IMR-90 (cell line): ENCODE data around the gene SNED1. TPM values are rescaled to one million over a fixed set of nuclear protein-coding genes. Genes with fewer than 3 reads are reported as not detected.

ENCODE experiments used
- ATAC-seq: fragments of 200-7000 bp; cut with Tn5 transposase; 2 replicates; pipeline ENCODE4 v1.9.1; 2020; ENCODE audit warnings: low read depth, mild to moderate bottlenecking, moderate library complexity
- BruUV-seq: library from RNA; stranded (reverse); fragments of 400-500 nt; replicated peaks from 2 replicates; lab custom pipeline; 2021; lab: Mats Ljungman, UMichigan
- CTCF ChIA-PET: fragments of 300-600 bp; formaldehyde crosslinking; extraction: SDS; loops from one replicate; lab custom pipeline; 2021; ENCODE audit warnings: antibody characterized with exemption; lab: Yijun Ruan, JAX
- POLR2A ChIA-PET: fragments of 300-600 bp; sonication (Branson Sonifier 250); formaldehyde crosslinking; loops from one replicate; lab custom pipeline; 2022; ENCODE audit warnings: antibody characterized with exemption; ENCODE audit not compliant: unreplicated experiment; lab: Charles Lee
- DNase-seq: peaks from one replicate; pipeline ENCODE4 v3.0.0; 2013
- H2AFZ ChIP-seq: replicated peaks from 2 replicates; pipeline ENCODE3; 2013; ENCODE audit warnings: low read length, mild to moderate bottlenecking; ENCODE audit not compliant: poor library complexity
- H2AK5ac ChIP-seq: 2 replicates; pipeline ENCODE4 v1.6.1; 2013; ENCODE audit warnings: low read depth, low read length, inconsistent platforms
- H2AK9ac ChIP-seq: replicated peaks from 2 replicates; pipeline ENCODE3; 2013; ENCODE audit warnings: mild to moderate bottlenecking, low read depth, low read length, moderate library complexity; ENCODE audit not compliant: poor library complexity
- H2BK120ac ChIP-seq: 2 replicates; pipeline ENCODE4 v1.6.1; 2013; ENCODE audit warnings: low read depth, low read length, inconsistent platforms
- H2BK15ac ChIP-seq: 3 replicates; pipeline ENCODE4 v1.6.1; 2013; ENCODE audit warnings: low read depth, low read length, inconsistent platforms
- H2BK20ac ChIP-seq: 2 replicates; pipeline ENCODE4 v1.6.1; 2013; ENCODE audit warnings: low read depth, mild to moderate bottlenecking, inconsistent platforms, low read length, moderate library complexity
- H2BK5ac ChIP-seq: 2 replicates; pipeline ENCODE4 v1.6.1; 2013; ENCODE audit warnings: mild to moderate bottlenecking, low read depth, low read length, inconsistent platforms; ENCODE audit not compliant: poor library complexity, severe bottlenecking
- H3K14ac ChIP-seq: replicated peaks from 2 replicates; pipeline ENCODE4 v1.6.1; 2013; ENCODE audit warnings: low read depth, low read length, inconsistent platforms
- H3K18ac ChIP-seq: 2 replicates; pipeline ENCODE4 v1.6.1; 2013; ENCODE audit warnings: low read depth, low read length, control low read depth
- H3K23ac ChIP-seq: 2 replicates; pipeline ENCODE4 v1.6.1; 2013; ENCODE audit warnings: low read depth, low read length, inconsistent platforms
- H3K27ac ChIP-seq: 2 replicates; pipeline ENCODE4 v1.5.1; 2013; ENCODE audit warnings: mild to moderate bottlenecking, control low read depth, low read length; ENCODE audit not compliant: insufficient read depth
- H3K27me3 ChIP-seq: 2 replicates; pipeline ENCODE4 v1.6.1; 2013; ENCODE audit warnings: low read length; ENCODE audit not compliant: control insufficient read depth, insufficient read depth
- H3K36me3 ChIP-seq: 2 replicates; pipeline ENCODE4 v1.6.1; 2013; ENCODE audit warnings: low read length, mixed read lengths; ENCODE audit not compliant: control insufficient read depth, insufficient read depth
- H3K4ac ChIP-seq: 2 replicates; pipeline ENCODE4 v1.6.1; 2013; ENCODE audit warnings: low read depth, low read length, inconsistent platforms
- H3K4me1 ChIP-seq: 2 replicates; pipeline ENCODE4 v1.6.1; 2013; ENCODE audit warnings: low read length, mixed read lengths; ENCODE audit not compliant: control insufficient read depth, insufficient read depth
- H3K4me2 ChIP-seq: 2 replicates; pipeline ENCODE4 v1.6.1; 2013; ENCODE audit warnings: low read depth, mild to moderate bottlenecking, control low read depth, low read length, moderate library complexity
- H3K4me3 ChIP-seq: 2 replicates; pipeline ENCODE4 v1.5.1; 2013; ENCODE audit warnings: low read depth, mild to moderate bottlenecking, control low read depth, low read length, moderate library complexity; ENCODE audit not compliant: insufficient read depth
- H3K56ac ChIP-seq: 2 replicates; pipeline ENCODE4 v1.6.1; 2013; ENCODE audit warnings: low read length, inconsistent platforms; ENCODE audit not compliant: insufficient read depth; ENCODE audit errors: extremely low read depth
- H3K79me1 ChIP-seq, 2 experiments: 2 replicates each; pipeline ENCODE4 v1.6.1; 2013; ENCODE audit warnings: low read length in 2 of 2, inconsistent platforms in 1 of 2, low read depth in 1 of 2
- H3K9ac ChIP-seq: 2 replicates; pipeline ENCODE4 v1.6.1; 2013; ENCODE audit warnings: low read depth, low read length, control low read depth
- H3K9me1 ChIP-seq: 2 replicates; pipeline ENCODE4 v1.6.1; 2013; ENCODE audit warnings: low read length, inconsistent platforms; ENCODE audit not compliant: insufficient read depth
- H3K9me3 ChIP-seq: 2 replicates; pipeline ENCODE4 v1.6.1; 2013; ENCODE audit warnings: low read length; ENCODE audit not compliant: control insufficient read depth, insufficient read depth
- H4K20me1 ChIP-seq: 2 replicates; pipeline ENCODE4 v1.6.1; 2013; ENCODE audit warnings: low read length, inconsistent platforms; ENCODE audit not compliant: insufficient read depth
- H4K5ac ChIP-seq: 2 replicates; pipeline ENCODE4 v1.6.1; 2013; ENCODE audit warnings: mild to moderate bottlenecking, low read depth, low read length, control low read depth
- H4K8ac ChIP-seq, 2 experiments: 2 replicates each; pipeline ENCODE4 v1.6.1; 2013; ENCODE audit warnings: low read depth in 2 of 2, low read length in 2 of 2, control low read depth in 1 of 2, inconsistent platforms in 1 of 2
- H4K91ac ChIP-seq: 2 replicates; pipeline ENCODE4 v1.6.1; 2013; ENCODE audit warnings: low read depth, low read length, inconsistent platforms; ENCODE audit not compliant: insufficient read depth
- MAFK ChIP-seq: IDR thresholded peaks from 2 replicates; pipeline ENCODE4 v1.6.1; 2012; ENCODE audit warnings: low read depth, low read length, improper control_type of control experiment
- MAZ ChIP-seq: IDR thresholded peaks from 2 replicates; pipeline ENCODE4 v1.6.1; 2012; ENCODE audit warnings: low read depth, mild to moderate bottlenecking, low read length, improper control_type of control experiment, moderate library complexity, borderline replicate concordance
- RAD21 ChIP-seq: IDR thresholded peaks from 2 replicates; pipeline ENCODE4 v1.6.1; 2012; ENCODE audit warnings: low read length, improper control_type of control experiment
- WGBS, 2 experiments: methylation state at CpG; one replicate each; pipeline versions ENCODE4 v1.1.5 to v1.1.7; 2013; ENCODE audit warnings: missing lambda C conversion rate in 2 of 2; ENCODE audit not compliant: insufficient read length in 1 of 2; ENCODE audit errors: extremely low coverage in 2 of 2; 5-methylcytosine and 5-hydroxymethylcytosine counted together
- dilution Hi-C: fragments of 300-500 bp; cut with HindIII; formaldehyde crosslinking; loops from one replicate; pipeline ENCODE4 v1.14.3; 2018; ENCODE audit warnings: low sequenced_read_pairs; ENCODE audit not compliant: unreplicated experiment
- in situ Hi-C: fragments of 300-500 bp; cut with MboI; formaldehyde crosslinking; loops from 3 replicates; pipeline ENCODE4 v1.14.3; 2019; ENCODE audit warnings: low sequenced_read_pairs, inconsistent platforms, mixed read lengths
- intact Hi-C: fragments of 100-400 bp; cut with micrococcal nuclease; formaldehyde crosslinking; loops from 2 replicates; pipeline ENCODE4 v1.10.0; 2022
- polyA plus RNA-seq, 3 experiments: library from polyadenylated mRNA; depleted of rRNA; stranded (reverse); fragments of >200 nt; gene quantifications; 2 replicates each; pipeline ENCODE4 v1.2.3, GENCODE V29; 2012; ENCODE audit warnings: low replicate concordance in 1 of 3
- total RNA-seq: library from RNA; depleted of rRNA; stranded (reverse); fragments of >200 nt; gene quantifications from 2 replicates; pipeline ENCODE4 v1.2.3, GENCODE V29; 2012
- TF ChIP-seq, protein P1 (sequence below): fragments of 150-350 bp; IDR thresholded peaks from 2 replicates; pipeline ENCODE4 v1.6.1; 2017; ENCODE audit warnings: mild to moderate bottlenecking, antibody characterized with exemption, low read length, low read depth

SNED1 gene
- total and polyA plus RNA-seq, 2 of the 4 experiments (the other 2 are of a cell fraction): 1.1 to 3.4 TPM

DNA sequence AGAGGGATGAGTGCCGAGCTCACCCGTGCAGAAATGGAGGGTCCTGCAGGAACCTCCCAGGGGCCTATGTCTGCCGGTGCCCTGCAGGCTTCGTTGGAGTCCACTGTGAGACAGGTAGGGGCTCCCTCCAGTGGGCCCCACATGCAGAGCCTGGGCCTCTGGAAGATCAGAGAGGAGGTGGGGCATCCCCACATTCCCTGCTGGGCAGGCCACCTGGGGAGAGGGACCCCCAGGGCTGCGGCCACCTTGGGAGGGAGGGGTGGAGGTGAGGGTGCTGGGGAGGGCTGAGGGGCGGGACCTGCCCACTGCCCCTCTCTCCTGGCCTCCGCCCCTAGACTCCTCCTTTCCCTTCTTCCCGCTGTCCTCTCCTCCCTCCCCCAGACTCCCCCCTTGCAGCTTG is 65.2 kb downstream of the SNED1 start:
- Histone ChIP-seq H3K4ac (no peak overlapping the region), H3K79me1 (no peaks in the 10 kb centered on the region), H4K91ac (no peak overlapping the region), H3K23ac (no peak overlapping the region), H3K27ac (no peak overlapping the region), H3K56ac (no peak overlapping the region), H3K9ac (no peak overlapping the region), H4K5ac (no peak overlapping the region), H3K14ac (no peak overlapping the region), H2AK5ac (no peak overlapping the region), H3K18ac (no peak overlapping the region), H4K8ac (no peak overlapping the region), H3K9me3 (no peaks in the 10 kb centered on the region), H2AK9ac (no peak overlapping the region), H3K27me3 (no peaks in the 10 kb centered on the region), H3K9me1 (no peaks in the 10 kb centered on the region), H2BK120ac (no peak overlapping the region), H2BK20ac (no peak overlapping the region), H3K4me2 (no peak overlapping the region), H2BK15ac (no peak overlapping the region), H3K4me1 (no peaks in the 10 kb centered on the region), H3K36me3 (peaks cover 11% of the 10 kb centered on the region; the same call in 1 of the 2 replicates), H2AFZ (no peak overlapping the region), H4K20me1 (no peaks in the 10 kb centered on the region), H3K4me3 (no peak overlapping the region), H2BK5ac (no peak overlapping the region)
- ChIA-PET POLR2A (no interaction called here), CTCF (no interaction called here)
- DNase-seq: no peak
- whole genome bisulfite sequencing, 2 experiments: no CpG with 5 or more reads among the region's 8 CpGs
- no peak for TF ChIP-seq MAFK
- no peak for TF ChIP-seq MAZ
- TF ChIP-seq, protein P1, sequence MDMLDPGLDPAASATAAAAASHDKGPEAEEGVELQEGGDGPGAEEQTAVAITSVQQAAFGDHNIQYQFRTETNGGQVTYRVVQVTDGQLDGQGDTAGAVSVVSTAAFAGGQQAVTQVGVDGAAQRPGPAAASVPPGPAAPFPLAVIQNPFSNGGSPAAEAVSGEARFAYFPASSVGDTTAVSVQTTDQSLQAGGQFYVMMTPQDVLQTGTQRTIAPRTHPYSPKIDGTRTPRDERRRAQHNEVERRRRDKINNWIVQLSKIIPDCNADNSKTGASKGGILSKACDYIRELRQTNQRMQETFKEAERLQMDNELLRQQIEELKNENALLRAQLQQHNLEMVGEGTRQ: no peak
- no peak for TF ChIP-seq RAD21
- in situ Hi-C loops (no loop called here), intact Hi-C loops (loop anchor here (5.0 kb wide), 1 partner anchor 151 kb away; no protein-coding TSS in a partner anchor), dilution Hi-C loops (no loop called here)
- no TSS peak for BruUV-seq
- no peak; the same call in 1 of the 2 replicates for ATAC-seq
